ENCODE measurements around the gene GSTM2. TPM values are rescaled to one million over a fixed set of nuclear protein-coding genes. Genes with fewer than 3 reads are reported as not detected.

Gene GSTM2
- total RNA-seq, 2 experiments from 2014 or later = 106 to 107 TPM

DNA sequence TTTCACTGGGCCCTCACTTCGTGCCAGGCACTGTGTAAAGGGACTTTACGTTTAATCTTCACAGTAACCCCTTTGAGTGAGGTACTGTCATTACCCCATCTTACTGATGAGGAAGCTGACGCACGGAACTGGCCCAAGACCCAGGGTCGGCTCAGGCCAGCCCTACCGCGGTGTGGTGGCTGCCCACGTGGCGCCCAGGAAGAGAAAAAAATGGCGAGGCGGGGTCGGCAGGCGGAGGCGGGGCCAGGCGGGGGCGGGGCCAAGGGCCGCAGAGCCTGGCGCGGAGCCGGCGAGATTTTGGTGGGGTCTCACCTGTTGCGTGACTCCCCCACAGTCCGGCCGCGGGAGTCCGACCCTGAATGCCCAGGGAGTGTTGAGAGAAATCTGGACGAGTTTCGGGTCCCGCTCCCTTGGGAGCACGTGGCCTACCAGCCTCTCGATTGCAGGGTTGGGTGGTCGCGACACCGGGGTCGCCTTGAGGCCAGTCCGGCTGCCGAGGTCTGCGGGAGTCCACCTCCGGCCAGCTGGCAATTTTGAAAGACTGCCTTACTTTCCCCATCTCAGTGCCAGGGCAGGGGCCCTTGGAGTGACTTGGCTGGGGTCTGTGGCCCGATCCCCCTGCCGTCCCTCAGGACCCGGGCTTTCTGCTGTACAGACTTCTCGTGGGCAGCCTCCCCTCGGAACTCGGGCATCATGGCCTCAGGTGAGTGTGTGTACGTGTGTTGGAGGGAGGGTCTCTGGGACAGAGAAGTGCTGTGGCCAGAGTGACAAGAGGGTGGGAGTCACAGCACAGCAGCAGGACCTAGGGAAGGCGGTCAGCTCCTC, 48.1 kb upstream of the GSTM2 start, which contains the start of the genes AMPD2 and GNAT2:
TSS of gene AMPD2 (plus strand) at position 262 of the 825 bp plus-strand sequence. CDS start 1,339 bp downstream, outside the sequence.
TSS of gene GNAT2 (minus strand) at position 41 of the 825 bp plus-strand sequence. CDS start 6,746 bp downstream, outside the sequence.
- POLR2A ChIA-PET = interaction anchor here (0.7 to 2.9 kb wide), 10 partner anchors 11 to 365 kb away, joined by 3 to 52 read pairs (median 6); partner anchors contain the start of genes AHCYL1, ATXN7L2, GNAI3 and GSTM1
- H3K27me3 Mint-ChIP-seq = no peaks in the 10 kb centered on the region
- Histone ChIP-seq H3K27ac (ENCODE audit: low read depth in 1 of 2, low read length in 2 of 2) (peak within 1 kb of the TSS; percentile 85 to 95), H3K9me3 (ENCODE audit: control insufficient read depth in 1 of 2, insufficient read depth in 1 of 2, low read length in 2 of 2) (no peaks in the 10 kb centered on the region), H3K27me3 (ENCODE audit: control insufficient read depth in 1 of 2, insufficient read depth in 2 of 2, low read length in 2 of 2) (no peaks in the 10 kb centered on the region), H3K4me1 (ENCODE audit: insufficient read depth, low read length) (peaks cover 80% of the 10 kb centered on the region), H3K36me3 (ENCODE audit: insufficient read depth, low read length) (no peaks in the 10 kb centered on the region), H3K4me3 (ENCODE audit: low read length) (peak within 1 kb of the TSS; percentile 91)
- CTCF ChIA-PET = interaction anchor here (0.9 to 2.4 kb wide), 4 partner anchors 20 to 365 kb away, joined by 3 to 10 read pairs (median 4); partner anchors contain the start of genes AHCYL1 and GNAI3
- ATAC-seq (ENCODE audit: poor library complexity) (peak; percentile 25), DNase-seq (peak; percentile 41 to 91 (median 60))
- H3K9me3 Mint-ChIP-seq = no peaks in the 10 kb centered on the region
- intact Hi-C loops (cut with DNase I, micrococcal nuclease) = loop anchor here (5.0 to 10.0 kb wide), 5 partner anchors 127 to 405 kb away; partner anchors contain the start of genes ATXN7L2 (in 1 of the 2), CYB561D1 (in 1 of the 2), PSMA5 (in 1 of the 2) and PSRC1 (in 1 of the 2)
- peaks cover 4% of the 10 kb centered on the region for H3K36me3 Mint-ChIP-seq (ENCODE audit: low read depth)
- H3K4me1 Mint-ChIP-seq (ENCODE audit: low read depth) = peaks cover 78% of the 10 kb centered on the region
- peak within 1 kb of the TSS; percentile 89 for H3K27ac Mint-ChIP-seq
- TF ChIP-seq, protein P1, sequence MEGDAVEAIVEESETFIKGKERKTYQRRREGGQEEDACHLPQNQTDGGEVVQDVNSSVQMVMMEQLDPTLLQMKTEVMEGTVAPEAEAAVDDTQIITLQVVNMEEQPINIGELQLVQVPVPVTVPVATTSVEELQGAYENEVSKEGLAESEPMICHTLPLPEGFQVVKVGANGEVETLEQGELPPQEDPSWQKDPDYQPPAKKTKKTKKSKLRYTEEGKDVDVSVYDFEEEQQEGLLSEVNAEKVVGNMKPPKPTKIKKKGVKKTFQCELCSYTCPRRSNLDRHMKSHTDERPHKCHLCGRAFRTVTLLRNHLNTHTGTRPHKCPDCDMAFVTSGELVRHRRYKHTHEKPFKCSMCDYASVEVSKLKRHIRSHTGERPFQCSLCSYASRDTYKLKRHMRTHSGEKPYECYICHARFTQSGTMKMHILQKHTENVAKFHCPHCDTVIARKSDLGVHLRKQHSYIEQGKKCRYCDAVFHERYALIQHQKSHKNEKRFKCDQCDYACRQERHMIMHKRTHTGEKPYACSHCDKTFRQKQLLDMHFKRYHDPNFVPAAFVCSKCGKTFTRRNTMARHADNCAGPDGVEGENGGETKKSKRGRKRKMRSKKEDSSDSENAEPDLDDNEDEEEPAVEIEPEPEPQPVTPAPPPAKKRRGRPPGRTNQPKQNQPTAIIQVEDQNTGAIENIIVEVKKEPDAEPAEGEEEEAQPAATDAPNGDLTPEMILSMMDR (IDR thresholded peaks at IDR 0.05) = no peak
- H3K4me3 Mint-ChIP-seq = peak within 1 kb of the TSS; percentile 99

DNA sequence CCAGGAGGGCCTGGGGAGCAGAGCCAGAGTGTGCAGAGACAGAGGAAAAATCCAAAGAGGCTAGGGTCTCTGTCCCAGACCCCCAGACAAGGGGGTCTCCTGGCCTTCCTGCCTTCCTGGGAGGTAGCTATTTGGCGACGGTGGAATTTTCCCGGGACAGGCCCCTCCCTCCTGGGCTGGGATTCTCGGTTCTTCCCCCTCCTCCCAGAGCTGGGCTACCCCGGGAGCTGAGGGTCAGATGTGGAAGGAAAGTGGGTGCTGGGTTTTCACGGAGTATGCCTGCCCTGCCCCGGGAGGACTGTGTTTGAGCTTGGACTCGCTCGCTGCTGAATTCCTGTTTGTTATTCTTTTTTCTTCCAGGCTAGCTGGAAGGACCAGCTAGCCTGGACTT, 47.5 kb upstream of the GSTM2 start:
- ATAC-seq (ENCODE audit: poor library complexity) (peak; percentile 2), DNase-seq (peak in 1 of 14 experiments; percentile 17)
- H3K27ac Mint-ChIP-seq = peak overlapping the region; percentile 89
- peaks cover 4% of the 10 kb centered on the region for H3K36me3 Mint-ChIP-seq (ENCODE audit: low read depth)
- Histone ChIP-seq H3K27ac (ENCODE audit: low read depth in 1 of 2, low read length in 2 of 2) (peak overlapping the region; percentile 85 to 95), H3K36me3 (ENCODE audit: insufficient read depth, low read length) (peaks cover 4% of the 10 kb centered on the region), H3K4me3 (ENCODE audit: low read length) (peak overlapping the region; percentile 91), H3K27me3 (ENCODE audit: control insufficient read depth in 1 of 2, insufficient read depth in 2 of 2, low read length in 2 of 2) (no peaks in the 10 kb centered on the region), H3K4me1 (ENCODE audit: insufficient read depth, low read length) (peaks cover 84% of the 10 kb centered on the region), H3K9me3 (ENCODE audit: control insufficient read depth in 1 of 2, insufficient read depth in 1 of 2, low read length in 2 of 2) (no peaks in the 10 kb centered on the region)
- CTCF ChIA-PET = interaction anchor here (1.1 to 2.4 kb wide), 3 partner anchors 20 to 364 kb away, joined by 4 to 10 read pairs (median 5); partner anchors contain the start of gene AHCYL1
- TF ChIP-seq, protein P1 (IDR thresholded peaks at IDR 0.05) = no peak
- H3K27me3 Mint-ChIP-seq = no peaks in the 10 kb centered on the region
- H3K4me1 Mint-ChIP-seq (ENCODE audit: low read depth) = peaks cover 82% of the 10 kb centered on the region
- peak overlapping the region; percentile 99 for H3K4me3 Mint-ChIP-seq
- POLR2A ChIA-PET = interaction anchor here (0.7 to 2.9 kb wide), 8 partner anchors 12 to 364 kb away, joined by 3 to 52 read pairs (median 6); partner anchors contain the start of genes AHCYL1, GNAI3 and GSTM1
- no peaks in the 10 kb centered on the region for H3K9me3 Mint-ChIP-seq
- intact Hi-C loops (cut with DNase I, micrococcal nuclease) = loop anchor here (5.0 to 10.0 kb wide), 5 partner anchors 128 to 406 kb away; partner anchors contain the start of genes ATXN7L2 (in 1 of the 2), CYB561D1 (in 1 of the 2), PSMA5 (in 1 of the 2) and PSRC1 (in 1 of the 2)

DNA sequence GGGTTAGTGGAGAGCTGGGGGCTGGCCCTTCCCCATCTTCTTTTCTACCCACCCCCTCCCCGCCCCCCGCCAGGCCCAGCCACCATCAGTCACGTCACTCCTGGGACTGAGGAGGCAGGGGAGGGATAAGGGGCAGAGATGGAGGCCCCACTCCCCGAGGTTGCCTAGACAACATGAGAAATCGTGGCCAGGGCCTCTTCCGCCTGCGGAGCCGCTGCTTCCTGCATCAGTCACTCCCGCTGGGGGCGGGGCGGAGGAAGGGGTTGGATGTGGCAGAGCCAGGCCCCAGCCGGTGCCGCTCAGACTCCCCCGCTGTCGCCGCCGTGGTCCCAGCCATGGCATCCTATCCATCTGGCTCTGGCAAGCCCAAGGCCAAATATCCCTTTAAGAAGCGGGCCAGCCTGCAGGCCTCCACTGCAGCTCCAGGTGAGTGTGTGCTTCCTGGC, 47.0 kb upstream of the GSTM2 start:
- Mint-ChIP-seq H3K4me1 (ENCODE audit: low read depth) (peaks cover 82% of the 10 kb centered on the region), H3K27ac (peak overlapping the region; percentile 89), H3K27me3 (no peaks in the 10 kb centered on the region), H3K4me3 (peak overlapping the region; percentile 99), H3K36me3 (ENCODE audit: low read depth) (peaks cover 6% of the 10 kb centered on the region), H3K9me3 (no peaks in the 10 kb centered on the region)
- DNase-seq = peak; percentile 91 to 99 (median 97)
- POLR2A ChIA-PET = interaction anchor here (1.2 to 2.9 kb wide), 5 partner anchors 12 to 195 kb away, joined by 4 to 52 read pairs (median 7); partner anchors contain the start of gene GNAI3
- H3K4me3 ChIP-seq (ENCODE audit: low read length) = peak overlapping the region; percentile 91
- H3K36me3 ChIP-seq (ENCODE audit: insufficient read depth, low read length) = peaks cover 7% of the 10 kb centered on the region
- no peaks in the 10 kb centered on the region for H3K9me3 ChIP-seq (ENCODE audit: control insufficient read depth in 1 of 2, insufficient read depth in 1 of 2, low read length in 2 of 2)
- TF ChIP-seq, protein P1 (IDR thresholded peaks at IDR 0.05) = no peak
- peak; percentile 86 for ATAC-seq (ENCODE audit: poor library complexity)
- intact Hi-C loops (cut with DNase I, micrococcal nuclease) = loop anchor here (1.0 to 10.0 kb wide), 7 partner anchors 73 to 406 kb away; partner anchors contain the start of genes ATXN7L2 (in 1 of the 2), CYB561D1 (in 1 of the 2), GNAI3 (in 1 of the 2) and PSMA5 (in 1 of the 2)
- peaks cover 80% of the 10 kb centered on the region for H3K4me1 ChIP-seq (ENCODE audit: insufficient read depth, low read length)
- no peaks in the 10 kb centered on the region for H3K27me3 ChIP-seq (ENCODE audit: control insufficient read depth in 1 of 2, insufficient read depth in 2 of 2, low read length in 2 of 2)
- peak overlapping the region; percentile 85 to 95 for H3K27ac ChIP-seq (ENCODE audit: low read depth in 1 of 2, low read length in 2 of 2)
- CTCF ChIA-PET = interaction anchor here (1.1 to 2.4 kb wide), 3 partner anchors 19 to 364 kb away, joined by 4 to 10 read pairs (median 5); partner anchors contain the start of gene AHCYL1

Data from CD4-positive, alpha-beta T cell (primary cell).